Heart left ventricle (tissue), 13 donors: Measurements from ENCODE around the gene RCAN3.

Experiments
- POLR2A ChIP-seq, 2 donors: fragments of 450-650 bp; IDR thresholded peaks; one replicate each; pipeline ENCODE4 v1.6.1; 2017; ENCODE audit warnings: antibody characterized with exemption in 2 of 2, mild to moderate bottlenecking in 2 of 2, moderate library complexity in 2 of 2
- TF ChIP-seq, protein P1 (sequence below), 12 donors: fragments of 200-600 bp; sonication (generic) in 4 of 12; IDR thresholded peaks; one replicate each; pipeline versions ENCODE4 v1.5.0 to v1.8.0; 2018 to 2022; ENCODE audit warnings: antibody characterized with exemption in 12 of 12, mild to moderate bottlenecking in 5 of 12
- donor health status: ischemic (EF 13 %, LVEDD 7.1; RV severe dilation, severe dysfunction).
- donor health status: DM: no; HTN: yes; CAD: no.
- donor health status: DM: no; HTN: no; CAD: no.
- donor health status: ischemic (EF 25% LVEDD 6.9; RV normal size, moderate dysfunction).
- donor health status: ischemic (EF 25% LVEDD 5.7; RV mildly dilated, moderate dysfunction).
- donor health status: ischemic (EF 35%, LVEDD 5.7; RV mildly dilated, moderate dysfunction).
- donor health status: nonischemic (EF 11% LVEDD 7.7; RV severe dilation, severe dysfunction).
- donor health status: DM: yes; HTN: yes; CAD: no.
- donor health status: PGD.
- donor health status: ischemic (EF 29% LVEDD 5.4; RV normal size, mild dysfunction).
- donor health status: nonischemic (EF 23%, LVEDD 6.1; RV moderate dilation, normal function).

DNA sequence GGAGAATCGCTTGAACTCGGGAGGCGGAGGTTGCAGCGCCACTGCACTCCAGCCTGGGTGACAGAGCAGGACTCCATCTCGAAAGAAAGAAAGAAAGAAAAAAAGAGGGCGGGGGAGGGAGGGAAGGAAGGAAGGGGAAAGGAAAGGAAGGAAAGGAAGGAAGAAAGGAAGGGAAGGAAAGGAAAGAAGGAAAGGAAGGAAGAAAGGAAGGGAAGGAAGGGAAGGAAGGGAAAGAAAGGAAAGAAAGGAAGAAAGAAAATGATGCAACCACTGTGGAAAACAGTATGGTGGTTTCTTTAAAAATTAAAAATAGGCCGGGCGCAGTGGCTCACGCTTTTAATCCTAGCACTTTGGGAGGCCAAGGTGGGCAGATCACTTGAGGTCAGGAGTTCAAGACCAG is 15.2 kb upstream of the RCAN3 start:
- TF ChIP-seq, protein P1, sequence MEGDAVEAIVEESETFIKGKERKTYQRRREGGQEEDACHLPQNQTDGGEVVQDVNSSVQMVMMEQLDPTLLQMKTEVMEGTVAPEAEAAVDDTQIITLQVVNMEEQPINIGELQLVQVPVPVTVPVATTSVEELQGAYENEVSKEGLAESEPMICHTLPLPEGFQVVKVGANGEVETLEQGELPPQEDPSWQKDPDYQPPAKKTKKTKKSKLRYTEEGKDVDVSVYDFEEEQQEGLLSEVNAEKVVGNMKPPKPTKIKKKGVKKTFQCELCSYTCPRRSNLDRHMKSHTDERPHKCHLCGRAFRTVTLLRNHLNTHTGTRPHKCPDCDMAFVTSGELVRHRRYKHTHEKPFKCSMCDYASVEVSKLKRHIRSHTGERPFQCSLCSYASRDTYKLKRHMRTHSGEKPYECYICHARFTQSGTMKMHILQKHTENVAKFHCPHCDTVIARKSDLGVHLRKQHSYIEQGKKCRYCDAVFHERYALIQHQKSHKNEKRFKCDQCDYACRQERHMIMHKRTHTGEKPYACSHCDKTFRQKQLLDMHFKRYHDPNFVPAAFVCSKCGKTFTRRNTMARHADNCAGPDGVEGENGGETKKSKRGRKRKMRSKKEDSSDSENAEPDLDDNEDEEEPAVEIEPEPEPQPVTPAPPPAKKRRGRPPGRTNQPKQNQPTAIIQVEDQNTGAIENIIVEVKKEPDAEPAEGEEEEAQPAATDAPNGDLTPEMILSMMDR (IDR thresholded peaks at IDR 0.05): no peak
- no peak for TF ChIP-seq POLR2A (IDR thresholded peaks at IDR 0.05)
